Stomach smooth muscle (tissue), 2 donors: ENCODE results near the gene QTRT2.

Experiments
- H3K27ac ChIP-seq: one replicate; pipeline ENCODE4 v1.7.0; 2013; ENCODE audit warnings: mild to moderate bottlenecking, low read length, inconsistent platforms
- H3K27me3 ChIP-seq, 2 donors: one replicate each; pipeline ENCODE4 v1.7.0; 2013; ENCODE audit warnings: low read length in 2 of 2; ENCODE audit not compliant: insufficient read depth in 2 of 2, control insufficient read depth in 1 of 2
- H3K36me3 ChIP-seq, 2 donors: one replicate each; pipeline ENCODE4 v1.7.0; 2013; ENCODE audit warnings: low read length in 2 of 2; ENCODE audit not compliant: control insufficient read depth in 2 of 2, insufficient read depth in 2 of 2
- H3K4me1 ChIP-seq: one replicate; pipeline ENCODE4 v1.7.0; 2013; ENCODE audit warnings: low read length; ENCODE audit not compliant: control insufficient read depth, insufficient read depth
- H3K4me3 ChIP-seq, 2 donors: one replicate each; pipeline ENCODE4 v1.7.0; 2013; ENCODE audit warnings: low read length in 2 of 2
- H3K9ac ChIP-seq, 2 donors: one replicate each; pipeline ENCODE4 v1.7.0; 2013; ENCODE audit warnings: low read length in 2 of 2, mild to moderate bottlenecking in 1 of 2
- H3K9me3 ChIP-seq, 2 donors: one replicate each; pipeline ENCODE4 v1.7.0; 2013; ENCODE audit warnings: low read length in 2 of 2; ENCODE audit not compliant: control insufficient read depth in 2 of 2
- donor health status: healthy.
- donor health status: Pancreatic carcinoma.

QTRT2 gene

DNA sequence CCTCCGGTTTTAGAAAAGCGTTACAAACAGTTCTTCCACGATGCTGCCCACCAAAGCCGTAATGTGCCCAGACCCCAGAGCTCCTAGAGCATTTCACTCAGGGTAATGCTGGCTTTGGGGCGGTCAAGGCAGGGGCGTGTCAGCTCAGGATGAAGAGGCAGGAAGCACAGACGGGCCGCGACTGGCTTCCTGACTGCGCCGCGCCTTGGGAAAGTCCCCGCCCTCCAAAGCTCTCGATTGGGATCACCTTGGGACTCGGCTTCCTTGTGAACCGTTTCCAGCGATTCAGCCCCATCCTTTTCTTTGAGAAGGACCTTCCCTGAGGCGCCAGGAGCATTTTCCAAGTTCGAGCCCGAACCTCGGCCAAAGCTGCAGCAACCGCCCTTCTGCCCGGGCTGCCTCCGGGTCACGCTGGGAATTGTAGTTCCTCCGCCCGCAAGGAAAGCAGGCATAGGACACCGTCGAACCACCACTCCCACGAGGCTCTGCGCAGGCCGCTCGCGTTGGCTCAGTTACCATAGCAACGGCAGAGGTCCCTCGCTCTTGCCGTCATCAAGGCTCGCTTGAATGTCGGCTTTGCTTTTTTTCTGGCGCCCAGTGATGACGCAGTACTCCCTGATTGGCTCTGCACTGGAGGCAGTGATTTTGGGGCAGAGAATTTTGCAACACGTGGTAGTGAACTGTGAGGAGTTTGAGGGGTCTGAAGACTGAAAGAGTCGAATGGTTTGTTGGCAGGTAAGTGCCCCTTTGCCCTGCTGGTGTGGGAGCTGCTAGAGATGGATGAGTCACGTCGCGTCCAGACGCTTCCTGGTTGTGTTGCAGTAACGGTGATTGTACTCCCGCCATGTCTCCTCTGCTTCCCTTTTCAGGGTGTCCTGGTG lies at the start of gene QTRT2, which contains the start of gene CCDC191:
Gene QTRT2 (plus strand): TSS at position 608 of the 881 bp plus-strand sequence. CDS start 8,521 bp downstream, outside the sequence.
Gene CCDC191 (minus strand): TSS at position 397 of the 881 bp plus-strand sequence. CDS start 60 bp downstream, at position 337.
- Histone ChIP-seq H3K9ac (peak within 1 kb of the TSS; percentile 82 to 83), H3K4me3 (peak within 1 kb of the TSS; percentile 91 to 99), H3K4me1 (peaks cover 11% of the 10 kb centered on the region), H3K36me3 (peaks cover 0 to 6% of the 10 kb centered on the region in 2 donors), H3K27ac (peak within 1 kb of the TSS; percentile 71), H3K27me3 (no peaks in the 10 kb centered on the region), H3K9me3 (no peaks in the 10 kb centered on the region)

DNA sequence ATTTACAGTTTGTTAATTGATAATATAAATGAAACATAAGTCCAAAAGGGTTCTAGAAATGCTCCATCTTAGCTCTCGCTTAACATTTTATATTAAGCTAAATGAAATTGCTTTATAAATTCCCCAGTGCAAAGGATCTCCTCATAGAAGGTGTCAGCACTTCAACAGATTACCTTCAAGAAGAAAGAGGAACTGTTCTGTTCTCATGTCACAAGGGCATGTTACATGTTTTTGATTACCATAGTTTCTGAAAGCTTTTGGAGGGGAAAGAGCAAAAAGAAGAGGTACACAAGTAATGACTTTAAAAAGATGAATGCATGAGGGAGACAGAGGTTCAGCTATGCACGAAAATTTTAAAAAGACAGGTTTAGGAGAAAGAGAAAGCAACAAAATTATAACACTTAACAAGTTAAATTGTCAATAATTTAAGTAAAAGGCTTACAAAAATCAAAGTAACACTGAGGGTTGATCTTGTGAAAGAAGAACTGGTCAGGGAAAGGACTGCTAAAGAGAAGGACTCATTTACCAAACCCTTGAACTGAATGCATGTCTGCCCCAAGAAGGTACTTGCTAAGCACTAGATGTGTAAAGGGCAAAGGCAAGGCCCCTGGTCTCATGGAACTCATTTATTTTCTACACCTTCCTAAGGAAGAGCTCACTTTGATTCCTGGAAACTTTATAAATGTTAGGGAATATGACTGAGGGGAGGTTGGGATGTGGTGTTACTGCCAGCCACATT lies 45.3 kb upstream of the QTRT2 start:
- H3K36me3 ChIP-seq, result peaks cover 0 to 3% of the 10 kb centered on the region in 2 donors
- H3K9me3 ChIP-seq, result no peaks in the 10 kb centered on the region
- H3K27me3 ChIP-seq, result no peaks in the 10 kb centered on the region
- no peak overlapping the region for H3K27ac ChIP-seq
- H3K9ac ChIP-seq, result no peak overlapping the region
- H3K4me1 ChIP-seq, result no peaks in the 10 kb centered on the region
- no peak overlapping the region for H3K4me3 ChIP-seq

DNA sequence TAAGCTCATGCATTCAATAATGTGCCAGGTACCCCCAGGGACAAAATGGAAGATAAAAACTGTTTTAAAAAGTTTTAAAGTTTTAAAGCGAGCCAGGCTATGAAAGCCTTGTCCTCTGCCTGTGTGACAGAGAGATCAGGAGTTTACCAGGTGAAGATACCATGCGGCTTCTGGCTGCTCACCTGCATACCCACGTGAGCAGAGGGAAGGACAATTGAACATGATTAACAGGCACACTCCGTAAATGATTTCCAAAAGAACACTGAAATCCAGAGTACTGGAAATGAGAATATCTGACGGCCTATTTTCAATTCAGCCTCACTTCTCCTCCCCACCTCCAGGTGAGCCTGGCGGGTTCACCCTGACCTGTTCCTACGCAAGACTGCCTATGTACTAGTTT lies 42.3 kb upstream of the QTRT2 start:
- H3K27me3 ChIP-seq, result no peaks in the 10 kb centered on the region
- peaks cover 3% of the 10 kb centered on the region in 2 donors for H3K36me3 ChIP-seq
- no peaks in the 10 kb centered on the region for H3K4me1 ChIP-seq
- H3K4me3 ChIP-seq, result no peak overlapping the region
- no peak overlapping the region for H3K27ac ChIP-seq
- H3K9ac ChIP-seq, result no peak overlapping the region
- H3K9me3 ChIP-seq, result no peaks in the 10 kb centered on the region

DNA sequence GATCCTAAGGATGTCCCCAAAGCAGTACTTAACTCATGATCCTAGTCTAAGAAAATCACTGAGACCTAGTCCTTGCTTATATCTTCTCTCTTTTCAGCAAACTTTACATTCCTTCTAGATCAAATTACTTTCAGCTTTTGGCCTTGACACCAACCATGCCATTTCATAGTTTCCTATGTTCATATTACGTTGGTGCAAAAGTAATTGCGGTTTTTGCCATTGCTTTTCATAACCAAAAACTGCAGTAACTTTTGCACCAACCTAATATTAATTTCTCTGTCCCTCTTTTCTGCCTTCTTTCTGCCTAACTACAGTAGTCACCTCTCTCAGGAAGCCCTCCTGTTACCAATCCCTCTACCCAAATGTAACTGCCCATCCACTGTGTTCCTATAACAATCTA lies 37.1 kb upstream of the QTRT2 start:
- Histone ChIP-seq H3K36me3 (peaks cover 0 to 3% of the 10 kb centered on the region in 2 donors), H3K4me3 (no peak overlapping the region)

DNA sequence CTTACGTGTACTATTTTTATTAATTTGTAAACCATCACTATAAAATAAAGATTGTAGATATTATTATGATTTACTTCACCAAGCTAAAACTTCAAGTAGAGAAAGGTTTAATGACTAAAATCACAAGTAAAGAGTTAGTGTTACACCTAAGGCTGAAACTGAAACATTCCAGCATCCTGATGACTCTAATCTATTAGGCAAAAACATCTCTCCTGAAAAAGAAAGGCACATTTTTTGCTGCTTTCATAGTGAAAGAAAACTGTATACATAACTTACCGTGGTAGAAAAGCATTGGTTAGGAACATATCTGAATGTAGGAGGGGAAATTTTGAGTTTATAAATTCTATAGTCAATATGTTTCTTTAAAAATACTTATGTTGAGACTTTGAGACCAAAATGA lies 35.6 kb upstream of the QTRT2 start:
- Histone ChIP-seq H3K36me3 (peaks cover 0 to 3% of the 10 kb centered on the region in 2 donors), H3K27ac (no peak overlapping the region), H3K9me3 (no peaks in the 10 kb centered on the region), H3K27me3 (no peaks in the 10 kb centered on the region), H3K4me3 (no peak overlapping the region), H3K9ac (no peak overlapping the region), H3K4me1 (no peaks in the 10 kb centered on the region)

More for the DNA sequence above, 37.1 kb upstream of the QTRT2 start:
- H3K9ac ChIP-seq, result no peak overlapping the region
- H3K27me3 ChIP-seq, result no peaks in the 10 kb centered on the region
- H3K9me3 ChIP-seq, result no peaks in the 10 kb centered on the region
- no peak overlapping the region for H3K27ac ChIP-seq
- no peaks in the 10 kb centered on the region for H3K4me1 ChIP-seq

DNA sequence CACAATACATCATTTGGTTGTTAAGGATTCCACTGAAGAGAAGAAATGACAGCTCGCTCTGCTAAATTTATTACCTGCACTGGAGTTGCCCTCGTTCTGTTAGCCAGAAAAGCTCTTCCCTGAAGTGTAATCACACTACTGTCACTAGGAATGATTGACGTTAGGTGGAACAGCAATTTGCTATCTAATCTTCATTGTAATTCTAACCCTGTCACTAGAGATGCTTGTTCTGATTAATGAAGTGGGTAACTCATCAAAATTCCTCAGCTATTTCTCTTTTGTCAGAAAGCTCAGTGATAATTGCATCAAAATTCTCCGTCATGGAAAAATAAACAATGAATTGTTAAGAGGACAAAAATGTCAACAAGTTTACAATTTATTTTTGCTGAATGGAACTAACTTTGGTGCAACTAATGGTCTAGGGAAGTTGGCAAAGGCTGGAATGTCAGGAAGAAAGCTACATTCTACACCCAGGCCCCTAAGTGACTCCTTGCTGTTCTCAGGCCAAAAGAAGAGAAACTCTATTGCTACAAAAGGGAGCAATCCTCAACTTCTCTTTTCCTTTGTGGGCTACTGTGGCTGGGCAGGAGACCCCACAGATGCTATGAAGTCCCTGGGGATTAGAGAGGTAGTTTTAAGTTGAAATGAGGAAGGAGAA lies 34.3 kb upstream of the QTRT2 start:
- H3K9me3 ChIP-seq, result no peaks in the 10 kb centered on the region
- H3K4me3 ChIP-seq, result no peak overlapping the region
- peaks cover 0 to 2% of the 10 kb centered on the region in 2 donors for H3K36me3 ChIP-seq
- no peaks in the 10 kb centered on the region for H3K27me3 ChIP-seq
- no peaks in the 10 kb centered on the region for H3K4me1 ChIP-seq
- no peak overlapping the region for H3K9ac ChIP-seq
- no peak overlapping the region for H3K27ac ChIP-seq

DNA sequence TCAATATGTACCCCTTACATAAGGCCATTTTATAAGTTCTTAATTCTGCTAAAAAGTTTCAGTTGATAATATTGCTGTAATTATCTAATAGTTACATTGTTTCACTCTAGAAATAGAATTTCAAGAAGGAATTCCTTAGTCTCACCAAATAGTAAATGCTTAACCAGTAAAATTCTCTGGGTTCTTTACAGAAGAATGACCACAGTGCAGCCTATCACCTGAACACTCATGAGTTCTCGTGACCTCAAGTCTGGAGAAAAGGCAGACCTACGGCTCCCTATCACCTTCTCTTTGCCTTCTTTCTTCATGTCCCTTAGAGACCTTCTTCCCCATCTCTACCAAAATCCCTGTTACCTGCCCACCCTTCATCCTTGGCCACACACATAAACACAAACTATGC lies 31.1 kb upstream of the QTRT2 start:
- Histone ChIP-seq H3K27ac (no peak overlapping the region), H3K9ac (no peak overlapping the region), H3K4me3 (no peak overlapping the region), H3K9me3 (no peaks in the 10 kb centered on the region), H3K27me3 (no peaks in the 10 kb centered on the region), H3K36me3 (peaks cover 0 to 4% of the 10 kb centered on the region in 2 donors), H3K4me1 (no peaks in the 10 kb centered on the region)

DNA sequence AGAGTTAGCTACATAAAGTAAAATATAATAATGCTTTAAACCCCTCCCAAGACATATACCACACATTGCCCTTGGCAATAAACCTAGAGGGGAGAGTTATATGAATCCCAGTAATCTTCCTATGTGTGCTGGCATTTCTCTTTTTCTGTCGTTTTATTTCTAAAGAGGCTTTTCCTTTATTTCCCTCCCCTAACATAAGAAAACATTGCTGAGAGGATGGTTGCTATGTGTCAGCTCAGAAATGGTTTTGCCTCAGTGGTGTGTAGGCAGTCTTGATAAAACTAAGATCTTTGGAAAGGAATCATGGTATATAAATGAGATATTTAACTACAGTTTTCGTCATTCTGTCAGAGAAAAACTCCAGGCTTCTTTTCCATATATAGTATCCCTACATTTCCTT lies 30.2 kb upstream of the QTRT2 start:
- Histone ChIP-seq H3K4me3 (no peak overlapping the region), H3K9ac (no peak overlapping the region), H3K36me3 (peaks cover 0 to 4% of the 10 kb centered on the region in 2 donors), H3K9me3 (no peaks in the 10 kb centered on the region), H3K4me1 (no peaks in the 10 kb centered on the region), H3K27me3 (no peaks in the 10 kb centered on the region), H3K27ac (no peak overlapping the region)

DNA sequence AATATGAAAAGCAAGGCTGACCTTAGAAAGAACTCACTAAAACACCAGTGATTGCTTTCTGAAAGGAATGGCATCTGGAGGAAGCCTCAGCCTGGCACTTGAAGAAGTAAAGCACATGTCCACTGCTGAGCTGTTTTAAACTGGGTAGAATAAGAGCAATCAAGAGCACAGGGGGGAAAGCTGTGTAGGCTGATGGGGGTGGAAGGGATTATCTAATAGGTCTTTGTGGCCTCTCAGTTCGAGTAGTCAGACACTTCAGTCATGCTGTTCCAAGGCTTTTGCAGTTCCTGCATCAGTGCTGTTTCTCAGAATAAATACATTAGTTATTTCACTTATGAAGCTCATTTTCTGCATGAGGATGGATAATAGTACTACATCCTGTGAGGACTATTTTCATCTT lies 22.8 kb upstream of the QTRT2 start:
- H3K4me1 ChIP-seq, result no peaks in the 10 kb centered on the region
- peaks cover 8 to 12% of the 10 kb centered on the region in 2 donors for H3K36me3 ChIP-seq
- H3K9ac ChIP-seq, result no peak overlapping the region
- no peaks in the 10 kb centered on the region for H3K9me3 ChIP-seq
- no peak overlapping the region for H3K27ac ChIP-seq
- H3K27me3 ChIP-seq, result no peaks in the 10 kb centered on the region
- H3K4me3 ChIP-seq, result no peak overlapping the region

DNA sequence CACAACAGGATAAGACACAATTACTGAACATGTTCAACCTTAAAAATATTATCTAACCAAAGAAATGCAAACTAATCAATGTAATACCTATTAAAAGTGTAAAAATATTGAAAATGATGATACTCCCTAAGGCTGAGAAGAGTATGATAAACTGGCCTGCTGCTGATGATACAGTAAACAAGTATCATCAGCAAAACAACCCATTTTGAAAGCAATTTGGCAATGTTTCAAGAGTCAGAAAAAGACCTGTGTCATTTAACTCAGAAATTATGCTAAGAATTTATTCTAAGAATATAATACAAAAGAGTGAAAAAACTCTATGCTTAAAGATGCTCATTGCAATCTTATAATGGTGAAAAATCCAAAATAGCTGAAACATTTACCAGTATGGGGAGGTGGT lies 22.3 kb upstream of the QTRT2 start:
- Histone ChIP-seq H3K4me1 (no peaks in the 10 kb centered on the region), H3K9ac (no peak overlapping the region), H3K9me3 (no peaks in the 10 kb centered on the region), H3K27me3 (no peaks in the 10 kb centered on the region), H3K27ac (no peak overlapping the region), H3K4me3 (no peak overlapping the region), H3K36me3 (peaks cover 8 to 12% of the 10 kb centered on the region in 2 donors)
